A673 (cell line): Measurements from ENCODE around the gene ATE1. TPM values are rescaled to one million over a fixed set of nuclear protein-coding genes. Genes with fewer than 3 reads are reported as not detected.

Experiments used
- BruUV-seq: library from RNA; stranded (reverse); fragments of 400-500 nt; replicated peaks from 2 replicates; lab custom pipeline; 2021; lab: Mats Ljungman, UMichigan
- CTCF ChIA-PET: fragments of 300-600 bp; sonication (Branson Sonifier 250); formaldehyde crosslinking; loops from one replicate; lab custom pipeline; 2022; ENCODE audit warnings: antibody characterized with exemption; lab: Charles Lee
- POLR2A ChIA-PET: fragments of 300-600 bp; sonication (Branson Sonifier 250); formaldehyde crosslinking; loops from one replicate; lab custom pipeline; 2022; ENCODE audit warnings: antibody characterized with exemption; ENCODE audit not compliant: low non-redundant PET; lab: Charles Lee
- DNase-seq: peaks from one replicate; pipeline ENCODE4 v3.0.0-alpha.2; 2015; ENCODE audit warnings: low spot score
- H3K27ac ChIP-seq: fragments of 200-600 bp; sonication (generic); 2 replicates; pipeline ENCODE4 v1.5.1; 2016; ENCODE audit warnings: mixed run types, low read depth, mild to moderate bottlenecking, mixed read lengths, antibody characterized with exemption, low read length; ENCODE audit not compliant: poor library complexity, severe bottlenecking
- H3K27me3 ChIP-seq: fragments of 200-600 bp; sonication (generic); replicated peaks from 2 replicates; pipeline ENCODE4 v1.6.1; 2017; ENCODE audit warnings: mixed run types, low read depth, mild to moderate bottlenecking, mixed read lengths, antibody characterized with exemption, low read length; ENCODE audit not compliant: insufficient read depth, poor library complexity
- H3K36me3 ChIP-seq: fragments of 200-600 bp; sonication (generic); 2 replicates; pipeline ENCODE4 v1.6.1; 2016; ENCODE audit warnings: mixed run types, mild to moderate bottlenecking, mixed read lengths, antibody characterized with exemption, low read length; ENCODE audit not compliant: insufficient read depth, poor library complexity, severe bottlenecking
- H3K4me1 ChIP-seq: fragments of 200-600 bp; sonication (generic); 2 replicates; pipeline ENCODE4 v1.6.1; 2017; ENCODE audit warnings: mixed run types, mild to moderate bottlenecking, mixed read lengths, antibody characterized with exemption, low read length; ENCODE audit not compliant: insufficient read depth, poor library complexity, severe bottlenecking
- H3K4me3 ChIP-seq: fragments of 200-600 bp; sonication (generic); 2 replicates; pipeline ENCODE4 v1.5.1; 2016; ENCODE audit warnings: low read depth, mixed run types, mild to moderate bottlenecking, mixed read lengths, low read length; ENCODE audit not compliant: poor library complexity, severe bottlenecking
- H3K9me3 ChIP-seq: fragments of 200-600 bp; sonication (generic); 2 replicates; pipeline ENCODE4 v1.6.1; 2016; ENCODE audit warnings: mixed run types, low read depth, mild to moderate bottlenecking, mixed read lengths, antibody characterized with exemption, low read length; ENCODE audit not compliant: poor library complexity, severe bottlenecking
- EZH2 ChIP-seq: fragments of 200-600 bp; sonication (generic); IDR thresholded peaks from 2 replicates; pipeline ENCODE4 v1.6.1; 2017; ENCODE audit warnings: borderline replicate concordance, low read depth, mild to moderate bottlenecking, mixed read lengths, antibody characterized with exemption, low read length; ENCODE audit not compliant: poor library complexity, severe bottlenecking
- intact Hi-C: fragments of 100-400 bp; cut with micrococcal nuclease; formaldehyde crosslinking; loops from one replicate; pipeline ENCODE4 v1.10.0; 2022; ENCODE audit not compliant: unreplicated experiment
- total RNA-seq: library from RNA; stranded (reverse); gene quantifications from 2 replicates; pipeline ENCODE4 v1.2.3, GENCODE V29; 2021
- TF ChIP-seq, protein P1 (sequence below): fragments of 300-800, 200-600 bp; sonication (generic); conservative IDR thresholded peaks from 2 replicates; pipeline ENCODE4 v1.5.1; 2017; ENCODE audit warnings: low read depth, mild to moderate bottlenecking, antibody characterized with exemption, low read length, moderate library complexity, mixed read lengths

The ATE1 gene
- total RNA-seq, 1 experiment from 2014 or later: 27.0 TPM

- Histone ChIP-seq H3K4me3 (no peak overlapping the region), H3K4me1 (peaks cover 6% of the 10 kb centered on the region), H3K9me3 (no peaks in the 10 kb centered on the region), H3K27me3 (no peaks in the 10 kb centered on the region), H3K27ac (no peak overlapping the region), H3K36me3 (peaks cover 5% of the 10 kb centered on the region)
- no peak for DNase-seq
- ChIA-PET POLR2A (no interaction called here), CTCF (no interaction called here)
- intact Hi-C loops: no loop called here
- TF ChIP-seq, protein P1, sequence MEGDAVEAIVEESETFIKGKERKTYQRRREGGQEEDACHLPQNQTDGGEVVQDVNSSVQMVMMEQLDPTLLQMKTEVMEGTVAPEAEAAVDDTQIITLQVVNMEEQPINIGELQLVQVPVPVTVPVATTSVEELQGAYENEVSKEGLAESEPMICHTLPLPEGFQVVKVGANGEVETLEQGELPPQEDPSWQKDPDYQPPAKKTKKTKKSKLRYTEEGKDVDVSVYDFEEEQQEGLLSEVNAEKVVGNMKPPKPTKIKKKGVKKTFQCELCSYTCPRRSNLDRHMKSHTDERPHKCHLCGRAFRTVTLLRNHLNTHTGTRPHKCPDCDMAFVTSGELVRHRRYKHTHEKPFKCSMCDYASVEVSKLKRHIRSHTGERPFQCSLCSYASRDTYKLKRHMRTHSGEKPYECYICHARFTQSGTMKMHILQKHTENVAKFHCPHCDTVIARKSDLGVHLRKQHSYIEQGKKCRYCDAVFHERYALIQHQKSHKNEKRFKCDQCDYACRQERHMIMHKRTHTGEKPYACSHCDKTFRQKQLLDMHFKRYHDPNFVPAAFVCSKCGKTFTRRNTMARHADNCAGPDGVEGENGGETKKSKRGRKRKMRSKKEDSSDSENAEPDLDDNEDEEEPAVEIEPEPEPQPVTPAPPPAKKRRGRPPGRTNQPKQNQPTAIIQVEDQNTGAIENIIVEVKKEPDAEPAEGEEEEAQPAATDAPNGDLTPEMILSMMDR: no peak
- TF ChIP-seq EZH2: no peak
- no TSS peak for BruUV-seq
These were observed 92.5 kb downstream of the ATE1 start for GRCh38 chr10:121835376-121835775.

GRCh38 chr10:121834757-121835156 is 93.1 kb downstream of the ATE1 start:
- DNase-seq: no peak
- no TSS peak for BruUV-seq
- Histone ChIP-seq H3K4me3 (no peak overlapping the region), H3K27ac (no peak overlapping the region), H3K4me1 (peaks cover 6% of the 10 kb centered on the region), H3K27me3 (no peaks in the 10 kb centered on the region), H3K36me3 (peaks cover 5% of the 10 kb centered on the region), H3K9me3 (no peaks in the 10 kb centered on the region)
- POLR2A ChIA-PET: no interaction called here
- intact Hi-C loops: no loop called here
- CTCF ChIA-PET: no interaction called here
- TF ChIP-seq, protein P1: no peak
- no peak for TF ChIP-seq EZH2

- Histone ChIP-seq H3K9me3 (no peaks in the 10 kb centered on the region), H3K27ac (no peak overlapping the region)
These were observed 94.4 kb downstream of the ATE1 start for GRCh38 chr10:121833387-121833786.

More at GRCh38 chr10:121833387-121833786, 94.4 kb downstream of the ATE1 start:
- TF ChIP-seq, protein P1: no peak
- TF ChIP-seq EZH2: no peak
- no TSS peak for BruUV-seq
- CTCF ChIA-PET: no interaction called here
- Histone ChIP-seq H3K4me3 (no peak overlapping the region), H3K4me1 (peaks cover 6% of the 10 kb centered on the region), H3K27me3 (no peaks in the 10 kb centered on the region), H3K36me3 (peaks cover 5% of the 10 kb centered on the region)
- no peak for DNase-seq
- intact Hi-C loops: no loop called here
- POLR2A ChIA-PET: no interaction called here
